ENCODE data around the gene FBXL19. TPM values are rescaled to one million over a fixed set of nuclear protein-coding genes. Genes with fewer than 3 reads are reported as not detected.

Gene FBXL19
- total and polyA plus RNA-seq, 2 of the 13 experiments (the other 11 are each of a cell fraction or from before 2014, with no cell fraction given), result 6.0 to 13.7 TPM

DNA sequence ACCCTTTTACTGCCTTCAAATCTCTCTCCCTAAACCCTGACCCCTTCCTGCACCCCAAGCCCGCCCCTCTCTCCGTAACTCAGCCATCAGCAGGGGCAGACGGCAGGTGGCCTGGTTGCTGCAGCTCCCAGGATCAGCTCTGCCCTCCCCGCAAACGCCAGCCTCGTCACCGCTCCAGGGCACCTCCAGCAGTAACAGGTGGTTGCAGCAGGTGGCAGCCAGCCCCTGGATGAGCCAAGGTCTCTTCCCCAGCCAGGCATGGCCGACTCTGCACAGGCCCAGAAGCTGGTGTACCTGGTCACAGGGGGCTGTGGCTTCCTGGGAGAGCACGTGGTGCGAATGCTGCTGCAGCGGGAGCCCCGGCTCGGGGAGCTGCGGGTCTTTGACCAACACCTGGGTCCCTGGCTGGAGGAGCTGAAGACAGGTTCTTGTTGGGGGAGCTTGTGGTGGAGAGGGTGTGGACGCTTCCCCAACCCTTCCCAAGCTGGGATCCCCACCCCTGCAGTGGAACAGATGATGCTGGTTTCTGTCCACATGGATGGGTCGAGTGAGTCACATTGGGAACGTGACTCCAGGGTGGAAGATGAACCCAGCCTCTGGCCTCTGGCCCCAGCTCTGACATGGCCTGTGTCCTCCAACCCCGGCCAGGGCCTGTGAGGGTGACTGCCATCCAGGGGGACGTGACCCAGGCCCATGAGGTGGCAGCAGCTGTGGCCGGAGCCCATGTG, 62.2 kb downstream of the FBXL19 start (continued):
- TF ChIP-seq ZBTB14 (CRISPR knock-in tag; IDR thresholded peaks at IDR 0.05) (no peak), ZNF737 (CRISPR knock-in tag; IDR thresholded peaks at IDR 0.05; ENCODE audit: borderline replicate concordance) (peak; percentile 52; the same call in 1 of the 2 replicates), SIN3A (IDR thresholded peaks at IDR 0.05; ENCODE audit: borderline replicate concordance, low read depth, low read length) (0 out of 2 replicates have a peak, but pooled peaks have one; percentile 12), PBX3 (CRISPR knock-in tag; IDR thresholded peaks at IDR 0.05; ENCODE audit: borderline replicate concordance) (0 out of 2 replicates have a peak, but pooled peaks have one; percentile 53), NCOA5 (CRISPR knock-in tag; IDR thresholded peaks at IDR 0.05) (no peak), SMAD9 (CRISPR knock-in tag; IDR thresholded peaks at IDR 0.05) (no peak), SNAPC2 (CRISPR knock-in tag; IDR thresholded peaks at IDR 0.05) (peak; percentile 73; the same call in 1 of the 2 replicates), NR2F2 (IDR thresholded peaks at IDR 0.05; ENCODE audit: borderline replicate concordance, low read depth) (0 out of 2 replicates have a peak, but pooled peaks have one; percentile 8), SYNCRIP (IDR thresholded peaks at IDR 0.05; ENCODE audit: insufficient read depth, low read depth, low read length) (no peak), ASH2L (IDR thresholded peaks at IDR 0.05; ENCODE audit: insufficient read length, low read depth, low read length) (no peak), TCF7L2 (IDR thresholded peaks at IDR 0.05; ENCODE audit: low read depth, low read length) (no peak), HMG20B (CRISPR knock-in tag; conservative IDR thresholded peaks at IDR 0.05) (no peak), ZNF264 (CRISPR knock-in tag; IDR thresholded peaks at IDR 0.05) (peak; percentile 72), RORA (CRISPR knock-in tag; IDR thresholded peaks at IDR 0.05) (no peak)
- TF ChIP-seq, protein P1, sequence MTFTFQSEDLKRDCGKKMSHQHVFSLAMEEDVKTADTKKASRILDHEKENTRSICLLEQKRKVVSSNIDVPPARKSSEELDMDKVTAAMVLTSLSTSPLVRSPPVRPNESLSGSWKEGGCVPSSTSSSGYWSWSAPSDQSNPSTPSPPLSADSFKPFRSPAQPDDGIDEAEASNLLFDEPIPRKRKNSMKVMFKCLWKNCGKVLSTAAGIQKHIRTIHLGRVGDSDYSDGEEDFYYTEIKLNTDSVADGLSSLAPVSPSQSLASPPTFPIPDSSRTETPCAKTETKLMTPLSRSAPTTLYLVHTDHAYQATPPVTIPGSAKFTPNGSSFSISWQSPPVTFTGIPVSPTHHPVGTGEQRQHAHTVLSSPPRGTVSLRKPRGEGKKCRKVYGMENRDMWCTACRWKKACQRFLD (CRISPR knock-in tag; IDR thresholded peaks at IDR 0.05; ENCODE audit: borderline replicate concordance), result 0 out of 2 replicates have a peak, but pooled peaks have one; percentile 73
- TF ChIP-seq, protein P2, sequence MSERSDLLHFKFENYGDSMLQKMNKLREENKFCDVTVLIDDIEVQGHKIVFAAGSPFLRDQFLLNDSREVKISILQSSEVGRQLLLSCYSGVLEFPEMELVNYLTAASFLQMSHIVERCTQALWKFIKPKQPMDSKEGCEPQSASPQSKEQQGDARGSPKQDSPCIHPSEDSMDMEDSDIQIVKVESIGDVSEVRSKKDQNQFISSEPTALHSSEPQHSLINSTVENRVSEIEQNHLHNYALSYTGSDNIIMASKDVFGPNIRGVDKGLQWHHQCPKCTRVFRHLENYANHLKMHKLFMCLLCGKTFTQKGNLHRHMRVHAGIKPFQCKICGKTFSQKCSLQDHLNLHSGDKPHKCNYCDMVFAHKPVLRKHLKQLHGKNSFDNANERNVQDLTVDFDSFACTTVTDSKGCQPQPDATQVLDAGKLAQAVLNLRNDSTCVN (CRISPR knock-in tag; IDR thresholded peaks at IDR 0.05; ENCODE audit: borderline replicate concordance), result peak; percentile 26; the same call in 1 of the 2 replicates

Measured in HepG2 (cell line).